Stimulated activated CD4-positive, alpha-beta T cell treated with anti-CD3 and anti-CD28 coated beads, Interleukin-15, amount 100 ng/mL, for 48 hours (primary cell): Measurements from ENCODE around the gene RPRD1B.
"Not testable (repeated sequence)": the region's sequence is repeated elsewhere in the genome, so short reads cannot be mapped to it uniquely, and the experiment has no call there.

Experiments
- DNase-seq, 2 donors: peaks; one replicate each; pipeline ENCODE4 v3.0.0-alpha.2; 2020; ENCODE audit warnings: low read depth in 2 of 2

The RPRD1B gene

GRCh38 chr20:38001173-38001875 lies 32.2 kb upstream of the RPRD1B start:
- no peak for DNase-seq

GRCh38 chr20:38001981-38002380 lies 31.6 kb upstream of the RPRD1B start:
- no peak for DNase-seq

GRCh38 chr20:38002422-38002821 lies 31.1 kb upstream of the RPRD1B start:
- no peak for DNase-seq

GRCh38 chr20:38004416-38004815 lies 29.1 kb upstream of the RPRD1B start:
- DNase-seq, result no peak

- no peak for DNase-seq
Observed at GRCh38 chr20:38005903-38006302, 27.6 kb upstream of the RPRD1B start.

GRCh38 chr20:38007526-38007925 lies 26.0 kb upstream of the RPRD1B start:
- DNase-seq, result no peak

GRCh38 chr20:38008233-38008944 lies 25.2 kb upstream of the RPRD1B start:
- DNase-seq, result no peak

GRCh38 chr20:38009416-38009815 lies 24.1 kb upstream of the RPRD1B start:
- not testable (repeated sequence) for DNase-seq

GRCh38 chr20:38011696-38012095 lies 21.9 kb upstream of the RPRD1B start:
- DNase-seq, result no peak

- no peak for DNase-seq
Observed at GRCh38 chr20:38012332-38012731, 21.2 kb upstream of the RPRD1B start.

- no peak for DNase-seq
Observed at GRCh38 chr20:38013887-38014286, 19.7 kb upstream of the RPRD1B start.

- DNase-seq, result no peak
Observed at GRCh38 chr20:38017959-38018358, 15.6 kb upstream of the RPRD1B start.

- DNase-seq, result no peak
Observed at GRCh38 chr20:38018385-38018784, 15.2 kb upstream of the RPRD1B start.

GRCh38 chr20:38021087-38021772 lies 12.3 kb upstream of the RPRD1B start:
- DNase-seq, result no peak

GRCh38 chr20:38023181-38024001 lies 10.2 kb upstream of the RPRD1B start:
- DNase-seq, result no peak

- DNase-seq, result no peak
Observed at GRCh38 chr20:38024496-38024895, 9.1 kb upstream of the RPRD1B start.

GRCh38 chr20:38029453-38029852 lies 4.1 kb upstream of the RPRD1B start:
- DNase-seq, result no peak

- no peak for DNase-seq
Observed at GRCh38 chr20:38031957-38032356, 1.6 kb upstream of the RPRD1B start.

- DNase-seq, result peak; percentile 41 to 56
Observed at GRCh38 chr20:38032585-38033329, 789 bp upstream of the RPRD1B start.

GRCh38 chr20:38034108-38034649 lies 633 bp downstream of the RPRD1B start:
- no peak for DNase-seq

- DNase-seq, result no peak
Observed at GRCh38 chr20:38034961-38035360, 1.4 kb downstream of the RPRD1B start.
